MM.1S (cell line): Measurements from ENCODE around the gene PINLYP.

ENCODE experiments used
- DNase-seq: peaks from one replicate; pipeline ENCODE4 v3.0.0-alpha.2; 2015
- H2AFZ ChIP-seq: fragments of 300-600 bp; sonication (generic); 2 replicates; pipeline ENCODE4 v1.6.0; 2016; ENCODE audit warnings: antibody characterized with exemption, low read length
- H3F3A ChIP-seq: fragments of 300-600 bp; sonication (generic); 2 replicates; pipeline ENCODE4 v1.6.1; 2016; ENCODE audit warnings: mild to moderate bottlenecking, antibody characterized with exemption, low read length, moderate library complexity, mixed read lengths; ENCODE audit not compliant: insufficient read depth
- H3K27ac ChIP-seq: fragments of 300-600 bp; sonication (generic); 2 replicates; pipeline ENCODE4 v1.5.1; 2016; ENCODE audit warnings: mild to moderate bottlenecking, low read length
- H3K27me3 ChIP-seq: fragments of 300-600 bp; sonication (generic); replicated peaks from 2 replicates; pipeline ENCODE4 v1.6.0; 2016; ENCODE audit warnings: low read length; ENCODE audit not compliant: insufficient read depth
- H3K36me3 ChIP-seq: fragments of 300-600 bp; sonication (generic); replicated peaks from 2 replicates; pipeline ENCODE4 v1.6.1; 2016; ENCODE audit warnings: mild to moderate bottlenecking, low read length, mixed read lengths; ENCODE audit not compliant: insufficient read depth
- H3K4me1 ChIP-seq: fragments of 300-600 bp; sonication (generic); 2 replicates; pipeline ENCODE4 v1.6.1; 2016; ENCODE audit warnings: low read length, mixed read lengths
- H3K4me2 ChIP-seq: fragments of 300-600 bp; sonication (generic); 2 replicates; pipeline ENCODE4 v1.6.0; 2016; ENCODE audit warnings: low read depth, low read length
- H3K4me3 ChIP-seq: fragments of 300-600 bp; sonication (generic); 2 replicates; pipeline ENCODE4 v1.5.1; 2016; ENCODE audit warnings: low read length, mixed read lengths
- H3K79me2 ChIP-seq: fragments of 300-600 bp; sonication (generic); 2 replicates; pipeline ENCODE4 v1.6.1; 2016; ENCODE audit warnings: mixed run types, low read length, mixed read lengths
- H3K9ac ChIP-seq: fragments of 300-600 bp; sonication (generic); 2 replicates; pipeline ENCODE4 v1.6.1; 2016; ENCODE audit warnings: low read length, mixed read lengths
- H3K9me2 ChIP-seq: fragments of 300-600 bp; sonication (generic); replicated peaks from 2 replicates; pipeline ENCODE4 v1.6.1; 2016; ENCODE audit warnings: mild to moderate bottlenecking, low read length, mixed read lengths; ENCODE audit not compliant: insufficient read depth
- H3K9me3 ChIP-seq: fragments of 300-600 bp; sonication (generic); replicated peaks from 2 replicates; pipeline ENCODE4 v1.6.1; 2016; ENCODE audit warnings: mild to moderate bottlenecking, low read length, mixed read lengths; ENCODE audit not compliant: insufficient read depth
- H4K20me1 ChIP-seq: fragments of 300-600 bp; sonication (generic); 2 replicates; pipeline ENCODE4 v1.6.1; 2016; ENCODE audit warnings: mild to moderate bottlenecking, low read length, moderate library complexity, mixed read lengths; ENCODE audit not compliant: insufficient read depth
- CTCF ChIP-seq: fragments of 300-600 bp; sonication (generic); IDR thresholded peaks from 2 replicates; pipeline ENCODE4 v1.5.1; 2016; ENCODE audit warnings: antibody characterized with exemption, low read length, mixed read lengths
- EZH2 ChIP-seq: fragments of 300-600 bp; sonication (generic); optimal IDR thresholded peaks from 2 replicates; pipeline ENCODE3; 2017; ENCODE audit warnings: low read depth, mild to moderate bottlenecking, antibody characterized with exemption, low read length, mixed read lengths
- EZH2phosphoT487 ChIP-seq: fragments of 300-600 bp; sonication (generic); IDR thresholded peaks from 2 replicates; pipeline ENCODE4 v1.6.1; 2018; ENCODE audit warnings: antibody characterized with exemption, low read length

The PINLYP gene

DNA sequence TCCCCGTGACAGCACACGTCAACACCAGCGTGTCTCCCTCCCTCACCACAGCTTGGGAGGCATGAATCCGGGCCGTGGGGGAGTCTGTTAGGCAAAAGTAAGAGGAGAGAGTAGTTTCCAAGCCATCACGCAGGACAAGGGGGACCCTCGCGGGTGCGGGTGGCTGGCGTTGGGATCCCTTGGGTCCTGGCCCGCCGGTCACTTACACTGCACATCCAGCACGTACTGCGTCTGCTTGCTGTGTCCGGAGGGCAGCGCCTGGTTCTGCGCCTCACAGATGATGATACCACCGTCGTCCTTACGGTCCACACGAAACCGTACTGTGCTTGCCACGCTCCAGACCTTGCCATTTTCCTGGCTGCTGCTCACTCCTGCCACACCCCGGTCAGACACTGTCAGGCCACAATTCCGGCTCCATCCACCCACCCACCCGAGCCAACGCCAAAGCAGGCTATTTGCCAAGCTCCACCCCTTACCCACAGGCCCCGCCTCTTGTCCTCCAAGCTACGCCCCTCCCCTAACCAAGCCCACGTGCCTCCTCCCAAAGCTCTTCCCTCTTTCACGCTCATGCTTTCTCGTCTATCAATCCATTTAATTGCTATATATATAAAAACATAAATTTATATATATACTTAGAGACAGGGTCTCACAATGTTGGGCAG lies 50.4 kb downstream of the PINLYP start:
- H3K4me2 ChIP-seq = no peak overlapping the region
- TF ChIP-seq EZH2phosphoT487 (no peak), CTCF (no peak), EZH2 (no peak)
- no peaks in the 10 kb centered on the region for H3K9me3 ChIP-seq
- H3K36me3 ChIP-seq = no peaks in the 10 kb centered on the region
- no peaks in the 10 kb centered on the region for H4K20me1 ChIP-seq
- H2AFZ ChIP-seq = no peak overlapping the region
- H3F3A ChIP-seq = no peaks in the 10 kb centered on the region
- H3K27me3 ChIP-seq = peaks cover 14% of the 10 kb centered on the region
- no peaks in the 10 kb centered on the region for H3K9me2 ChIP-seq
- H3K9ac ChIP-seq = no peak overlapping the region
- no peak for DNase-seq
- H3K4me1 ChIP-seq = no peaks in the 10 kb centered on the region
- no peaks in the 10 kb centered on the region for H3K79me2 ChIP-seq
- no peak overlapping the region for H3K4me3 ChIP-seq
- no peak overlapping the region for H3K27ac ChIP-seq

GRCh38 chr19:43626838-43627237 lies 51.2 kb downstream of the PINLYP start:
- DNase-seq = no peak
- no peak overlapping the region for H3K4me2 ChIP-seq
- H3K27me3 ChIP-seq = peaks cover 17% of the 10 kb centered on the region
- no peaks in the 10 kb centered on the region for H3K4me1 ChIP-seq
- no peaks in the 10 kb centered on the region for H3K79me2 ChIP-seq
- no peak overlapping the region for H3K9ac ChIP-seq
- no peak overlapping the region for H2AFZ ChIP-seq
- H3K4me3 ChIP-seq = no peak overlapping the region
- H3K27ac ChIP-seq = no peak overlapping the region
- TF ChIP-seq EZH2 = no peak
- TF ChIP-seq CTCF = no peak
- TF ChIP-seq EZH2phosphoT487 = no peak
- H3K36me3 ChIP-seq = no peaks in the 10 kb centered on the region
- H3K9me2 ChIP-seq = no peaks in the 10 kb centered on the region
- no peaks in the 10 kb centered on the region for H3K9me3 ChIP-seq
- H3F3A ChIP-seq = no peaks in the 10 kb centered on the region
- H4K20me1 ChIP-seq = no peaks in the 10 kb centered on the region

GRCh38 chr19:43628646-43629326 lies 53.2 kb downstream of the PINLYP start:
- Histone ChIP-seq H3K79me2 (no peaks in the 10 kb centered on the region), H3K4me1 (no peaks in the 10 kb centered on the region), H3K9me3 (no peaks in the 10 kb centered on the region), H2AFZ (no peak overlapping the region), H3K27ac (no peak overlapping the region), H3K9me2 (no peaks in the 10 kb centered on the region), H3K4me3 (no peak overlapping the region), H3K4me2 (no peak overlapping the region), H3K9ac (no peak overlapping the region), H3K27me3 (peaks cover 23% of the 10 kb centered on the region), H3K36me3 (no peaks in the 10 kb centered on the region), H4K20me1 (no peaks in the 10 kb centered on the region), H3F3A (no peaks in the 10 kb centered on the region)
- no peak for DNase-seq
- no peak for TF ChIP-seq CTCF
- TF ChIP-seq EZH2phosphoT487 = no peak
- no peak for TF ChIP-seq EZH2
